Cardiac fibroblast (primary cell): Measurements from ENCODE around the gene MACO1.
A peak's percentile ranks its signal among the peaks of the same experiment; 100 is the strongest.
"Not testable (repeated sequence)": the region's sequence is repeated elsewhere in the genome, so short reads cannot be mapped to it uniquely, and the experiment has no call there.

ENCODE experiments used
- DNase-seq, 2 donors: peaks; one replicate each; pipeline versions ENCODE4 v3.0.0 to v3.0.0-alpha.2; 2010; ENCODE audit warnings: low read depth in 2 of 2
- H3K4me3 ChIP-seq, 2 donors: replicated peaks in 1 of 2; 1 replicate in 1 of 2; 2 replicates in 1 of 2; pipeline ENCODE4 v1.5.1; 2011; ENCODE audit warnings: low read depth in 2 of 2, low read length in 2 of 2, mild to moderate bottlenecking in 2 of 2, moderate library complexity in 1 of 2
- CTCF ChIP-seq: IDR thresholded peaks from one replicate; pipeline ENCODE4 v1.5.1; 2011; ENCODE audit warnings: low read depth, mild to moderate bottlenecking, low read length, inconsistent platforms

MACO1 gene

GRCh38 chr1:25435397-25436108, 4.9 kb downstream of the MACO1 start:
- TF ChIP-seq CTCF = no peak
- no peak overlapping the region for H3K4me3 ChIP-seq
- no peak for DNase-seq

GRCh38 chr1:25437672-25438071, 7.0 kb downstream of the MACO1 start:
- no peak for TF ChIP-seq CTCF
- H3K4me3 ChIP-seq = no peak overlapping the region
- no peak for DNase-seq

GRCh38 chr1:25439287-25439686, 8.6 kb downstream of the MACO1 start:
- DNase-seq = no peak
- no peak overlapping the region for H3K4me3 ChIP-seq
- no peak for TF ChIP-seq CTCF

GRCh38 chr1:25442178-25442577, 11.5 kb downstream of the MACO1 start:
- peak in 1 of 2 donors; percentile 28 for DNase-seq
- no peak overlapping the region for H3K4me3 ChIP-seq
- no peak for TF ChIP-seq CTCF

GRCh38 chr1:25443030-25443699, 12.5 kb downstream of the MACO1 start:
- no peak overlapping the region for H3K4me3 ChIP-seq
- no peak for DNase-seq
- TF ChIP-seq CTCF = no peak

- not testable (repeated sequence) for H3K4me3 ChIP-seq, DNase-seq
These were observed 13.9 kb downstream of the MACO1 start for GRCh38 chr1:25444604-25445003.

GRCh38 chr1:25445993-25446538, 15.4 kb downstream of the MACO1 start:
- TF ChIP-seq CTCF = no peak
- H3K4me3 ChIP-seq = no peak overlapping the region
- no peak for DNase-seq
